Lower leg skin (tissue), 3 donors: ENCODE measurements around the gene RALGAPA2.

ENCODE experiments used
- POLR2A ChIP-seq, 2 donors: fragments of 450-650 bp; IDR thresholded peaks; one replicate each; pipeline ENCODE4 v1.6.1; 2016 to 2017; ENCODE audit warnings: antibody characterized with exemption in 2 of 2, mild to moderate bottlenecking in 1 of 2, moderate library complexity in 1 of 2
- TF ChIP-seq, protein P1 (sequence below), 3 donors: fragments of 450-650 bp; IDR thresholded peaks; one replicate each; pipeline ENCODE4 v1.5.1; 2016; ENCODE audit warnings: antibody characterized with exemption in 3 of 3, mild to moderate bottlenecking in 3 of 3, moderate library complexity in 2 of 3

DNA sequence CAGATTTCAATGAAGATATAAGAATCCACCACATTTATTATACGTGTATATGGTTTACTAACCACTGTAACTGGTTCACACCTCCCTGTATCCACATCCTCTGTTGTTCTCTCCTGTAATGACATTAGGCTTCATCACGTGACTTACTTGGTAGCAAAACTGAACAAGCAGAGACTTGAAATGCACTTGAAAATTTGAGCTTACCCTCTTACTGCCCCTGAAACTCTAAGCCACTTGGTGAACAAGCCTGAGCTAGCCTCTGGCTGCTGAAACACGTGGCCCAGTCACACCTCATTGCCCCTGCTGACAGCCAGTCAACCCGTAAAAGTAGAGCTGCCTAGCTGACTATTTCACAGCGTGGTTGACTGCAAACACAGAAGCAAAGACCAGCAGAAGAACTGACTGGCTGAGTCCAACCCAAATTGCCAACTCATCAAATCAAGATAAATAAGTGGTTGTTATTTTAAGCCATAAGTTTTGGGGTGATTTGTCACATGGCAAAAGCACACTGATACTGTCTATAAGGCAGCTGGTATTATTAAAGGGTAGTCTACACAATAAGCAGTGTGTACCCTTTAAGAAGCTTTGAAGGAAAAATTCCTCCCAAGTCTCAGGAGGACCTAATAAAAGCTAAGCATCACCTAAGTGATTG, 109.0 kb downstream of the RALGAPA2 start:
- TF ChIP-seq, protein P1, sequence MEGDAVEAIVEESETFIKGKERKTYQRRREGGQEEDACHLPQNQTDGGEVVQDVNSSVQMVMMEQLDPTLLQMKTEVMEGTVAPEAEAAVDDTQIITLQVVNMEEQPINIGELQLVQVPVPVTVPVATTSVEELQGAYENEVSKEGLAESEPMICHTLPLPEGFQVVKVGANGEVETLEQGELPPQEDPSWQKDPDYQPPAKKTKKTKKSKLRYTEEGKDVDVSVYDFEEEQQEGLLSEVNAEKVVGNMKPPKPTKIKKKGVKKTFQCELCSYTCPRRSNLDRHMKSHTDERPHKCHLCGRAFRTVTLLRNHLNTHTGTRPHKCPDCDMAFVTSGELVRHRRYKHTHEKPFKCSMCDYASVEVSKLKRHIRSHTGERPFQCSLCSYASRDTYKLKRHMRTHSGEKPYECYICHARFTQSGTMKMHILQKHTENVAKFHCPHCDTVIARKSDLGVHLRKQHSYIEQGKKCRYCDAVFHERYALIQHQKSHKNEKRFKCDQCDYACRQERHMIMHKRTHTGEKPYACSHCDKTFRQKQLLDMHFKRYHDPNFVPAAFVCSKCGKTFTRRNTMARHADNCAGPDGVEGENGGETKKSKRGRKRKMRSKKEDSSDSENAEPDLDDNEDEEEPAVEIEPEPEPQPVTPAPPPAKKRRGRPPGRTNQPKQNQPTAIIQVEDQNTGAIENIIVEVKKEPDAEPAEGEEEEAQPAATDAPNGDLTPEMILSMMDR (IDR thresholded peaks at IDR 0.05), result no peak
- no peak for TF ChIP-seq POLR2A (IDR thresholded peaks at IDR 0.05)
